GOT3 (cell line): ENCODE data around the gene POMP.
"Not testable (repeated sequence)": the region's sequence is repeated elsewhere in the genome, so short reads cannot be mapped to it uniquely, and the experiment has no call there.

Experiments
- DNase-seq: peaks from one replicate; lab custom pipeline; 2025; ENCODE audit warnings: mixed read lengths; lab: John Stamatoyannopoulos, UW

POMP gene

GRCh38 chr13:28693605-28694491 lies 34.9 kb downstream of the POMP start:
- DNase-seq = not testable (repeated sequence)

- DNase-seq = no peak
These were observed 38.5 kb downstream of the POMP start for GRCh38 chr13:28697441-28697840.

GRCh38 chr13:28699246-28699645 lies 40.3 kb downstream of the POMP start:
- no peak for DNase-seq

GRCh38 chr13:28704282-28704681 lies 45.4 kb downstream of the POMP start:
- no peak for DNase-seq

GRCh38 chr13:28704919-28705318 lies 46.0 kb downstream of the POMP start:
- DNase-seq = no peak

- DNase-seq = no peak
These were observed 46.6 kb downstream of the POMP start for GRCh38 chr13:28705461-28706083.

GRCh38 chr13:28707629-28708427 lies 48.9 kb downstream of the POMP start:
- DNase-seq = no peak

GRCh38 chr13:28710161-28710560 lies 51.2 kb downstream of the POMP start:
- no peak for DNase-seq

- DNase-seq = no peak
These were observed 55.7 kb downstream of the POMP start for GRCh38 chr13:28714651-28715050.

GRCh38 chr13:28716511-28716910 lies 57.6 kb downstream of the POMP start:
- DNase-seq = no peak

- no peak for DNase-seq
These were observed 58.2 kb downstream of the POMP start for GRCh38 chr13:28717170-28717569.

- DNase-seq = no peak
These were observed 59.2 kb downstream of the POMP start for GRCh38 chr13:28718196-28718542.

- DNase-seq = peak; percentile 92
These were observed 59.8 kb downstream of the POMP start, which contains the start of gene SLC46A3 for GRCh38 chr13:28718543-28719226. Gene SLC46A3 (minus strand): TSS chr13:28718970. CDS start chr13:28717998, 972 bp downstream.

GRCh38 chr13:28719227-28720055 lies 60.5 kb downstream of the POMP start:
- DNase-seq = no peak

GRCh38 chr13:28723806-28724205 lies 64.9 kb downstream of the POMP start:
- no peak for DNase-seq

GRCh38 chr13:28725046-28725610 lies 66.2 kb downstream of the POMP start:
- DNase-seq = no peak
